Measurements from ENCODE around the gene SLCO2B1.

SLCO2B1 gene

DNA sequence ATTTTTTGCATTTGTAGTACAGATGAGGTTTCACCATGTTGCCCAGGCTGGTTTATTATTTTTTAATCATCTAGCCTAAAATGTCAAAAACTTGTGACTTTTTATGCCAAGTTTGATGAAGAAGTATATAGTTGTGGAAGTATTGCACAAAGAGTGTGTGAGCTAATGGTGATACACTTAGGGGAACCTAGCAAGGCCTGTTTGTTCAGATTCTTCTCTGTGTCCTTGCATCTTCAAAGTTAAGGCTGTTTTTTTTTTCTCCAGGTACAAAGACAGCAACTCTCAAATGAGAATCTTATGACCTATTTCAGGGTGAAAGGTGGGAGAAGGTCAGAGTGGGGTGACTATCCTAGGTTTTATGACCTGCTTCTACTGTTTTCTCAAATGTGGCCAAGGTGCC lies 7.3 kb downstream of the SLCO2B1 start:
- H3K27ac Mint-ChIP-seq, result no peak overlapping the region
- TF ChIP-seq, protein P1, sequence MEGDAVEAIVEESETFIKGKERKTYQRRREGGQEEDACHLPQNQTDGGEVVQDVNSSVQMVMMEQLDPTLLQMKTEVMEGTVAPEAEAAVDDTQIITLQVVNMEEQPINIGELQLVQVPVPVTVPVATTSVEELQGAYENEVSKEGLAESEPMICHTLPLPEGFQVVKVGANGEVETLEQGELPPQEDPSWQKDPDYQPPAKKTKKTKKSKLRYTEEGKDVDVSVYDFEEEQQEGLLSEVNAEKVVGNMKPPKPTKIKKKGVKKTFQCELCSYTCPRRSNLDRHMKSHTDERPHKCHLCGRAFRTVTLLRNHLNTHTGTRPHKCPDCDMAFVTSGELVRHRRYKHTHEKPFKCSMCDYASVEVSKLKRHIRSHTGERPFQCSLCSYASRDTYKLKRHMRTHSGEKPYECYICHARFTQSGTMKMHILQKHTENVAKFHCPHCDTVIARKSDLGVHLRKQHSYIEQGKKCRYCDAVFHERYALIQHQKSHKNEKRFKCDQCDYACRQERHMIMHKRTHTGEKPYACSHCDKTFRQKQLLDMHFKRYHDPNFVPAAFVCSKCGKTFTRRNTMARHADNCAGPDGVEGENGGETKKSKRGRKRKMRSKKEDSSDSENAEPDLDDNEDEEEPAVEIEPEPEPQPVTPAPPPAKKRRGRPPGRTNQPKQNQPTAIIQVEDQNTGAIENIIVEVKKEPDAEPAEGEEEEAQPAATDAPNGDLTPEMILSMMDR (IDR thresholded peaks at IDR 0.05), result no peak
- H3K36me3 Mint-ChIP-seq (ENCODE audit: low read depth), result no peaks in the 10 kb centered on the region
- H3K4me3 Mint-ChIP-seq, result no peak overlapping the region
- peaks cover 14% of the 10 kb centered on the region for H3K27me3 Mint-ChIP-seq (ENCODE audit: low read depth, poor library complexity)
- H3K4me1 Mint-ChIP-seq, result peaks cover 13% of the 10 kb centered on the region
- DNase-seq, result no peak
- peaks cover 5% of the 10 kb centered on the region for H3K9me3 Mint-ChIP-seq

GRCh38 chr11:75158696-75159150 lies 7.8 kb downstream of the SLCO2B1 start:
- TF ChIP-seq, protein P1 (IDR thresholded peaks at IDR 0.05), result no peak
- no peak for DNase-seq
- Mint-ChIP-seq H3K9me3 (peaks cover 5% of the 10 kb centered on the region), H3K27ac (no peak overlapping the region), H3K4me1 (peaks cover 13% of the 10 kb centered on the region), H3K4me3 (no peak overlapping the region), H3K27me3 (ENCODE audit: low read depth, poor library complexity) (peaks cover 16% of the 10 kb centered on the region), H3K36me3 (ENCODE audit: low read depth) (no peaks in the 10 kb centered on the region)

GRCh38 chr11:75159151-75159953 lies 8.4 kb downstream of the SLCO2B1 start:
- peaks cover 5% of the 10 kb centered on the region for H3K9me3 Mint-ChIP-seq
- H3K27me3 Mint-ChIP-seq (ENCODE audit: low read depth, poor library complexity), result peaks cover 17% of the 10 kb centered on the region
- H3K27ac Mint-ChIP-seq, result no peak overlapping the region
- no peak for DNase-seq
- TF ChIP-seq, protein P1 (IDR thresholded peaks at IDR 0.05), result no peak
- peaks cover 16% of the 10 kb centered on the region for H3K4me1 Mint-ChIP-seq
- no peak overlapping the region for H3K4me3 Mint-ChIP-seq
- no peaks in the 10 kb centered on the region for H3K36me3 Mint-ChIP-seq (ENCODE audit: low read depth)

DNA sequence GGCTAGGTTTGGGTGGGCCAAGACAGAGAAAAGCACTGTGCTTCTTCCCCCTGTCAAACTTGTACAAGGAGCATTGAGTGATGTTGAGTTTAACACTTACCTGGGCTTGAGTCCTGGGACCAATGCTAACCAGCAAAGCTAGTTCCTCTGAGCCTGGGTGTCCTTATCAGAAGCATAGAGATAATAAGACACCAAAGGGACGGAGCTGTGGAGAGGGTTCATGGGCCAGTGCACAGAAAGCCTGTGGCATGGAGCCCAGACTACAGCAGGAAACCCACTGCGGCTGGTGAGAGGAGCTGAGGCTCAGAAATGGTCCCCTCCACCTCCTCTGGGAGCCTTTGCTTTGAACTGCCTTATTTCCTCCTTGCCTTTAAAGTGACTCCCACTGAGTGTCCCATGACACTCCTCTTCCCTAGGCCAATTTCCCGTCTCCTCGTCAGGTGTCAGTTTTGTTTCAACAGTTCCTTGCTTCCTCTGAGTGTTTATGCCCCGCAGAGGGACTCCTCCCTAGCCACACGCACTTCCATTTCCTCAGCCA lies 9.4 kb downstream of the SLCO2B1 start:
- Mint-ChIP-seq H3K36me3 (ENCODE audit: low read depth) (no peaks in the 10 kb centered on the region), H3K9me3 (peaks cover 5% of the 10 kb centered on the region), H3K4me1 (peaks cover 22% of the 10 kb centered on the region), H3K4me3 (no peak overlapping the region), H3K27me3 (ENCODE audit: low read depth, poor library complexity) (peaks cover 17% of the 10 kb centered on the region), H3K27ac (no peak overlapping the region)
- TF ChIP-seq, protein P1 (IDR thresholded peaks at IDR 0.05), result no peak
- no peak for DNase-seq

DNA sequence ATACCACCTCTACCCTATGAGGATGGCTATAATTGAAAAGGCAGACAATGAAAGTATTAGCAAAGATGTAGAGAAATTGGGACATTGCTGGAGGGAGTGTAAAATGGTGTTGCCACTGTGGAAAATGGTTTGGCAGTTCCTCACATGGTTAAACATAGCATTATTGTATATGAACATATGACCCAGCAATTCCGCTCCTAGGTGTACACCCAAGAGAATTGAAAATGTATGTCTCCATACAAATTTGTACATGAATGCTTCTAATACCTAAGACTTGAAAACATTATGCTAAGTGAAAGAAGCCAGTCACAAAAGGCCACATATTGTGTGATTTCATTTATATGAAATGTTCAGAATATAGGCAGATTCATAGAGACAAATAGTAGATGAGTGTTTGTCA lies 10.0 kb downstream of the SLCO2B1 start:
- no peak for DNase-seq
- H3K36me3 Mint-ChIP-seq (ENCODE audit: low read depth), result no peaks in the 10 kb centered on the region
- peaks cover 5% of the 10 kb centered on the region for H3K9me3 Mint-ChIP-seq
- H3K27ac Mint-ChIP-seq, result no peak overlapping the region
- H3K4me3 Mint-ChIP-seq, result no peak overlapping the region
- H3K27me3 Mint-ChIP-seq (ENCODE audit: low read depth, poor library complexity), result peaks cover 17% of the 10 kb centered on the region
- TF ChIP-seq, protein P1 (IDR thresholded peaks at IDR 0.05), result no peak
- H3K4me1 Mint-ChIP-seq, result peaks cover 21% of the 10 kb centered on the region

Data from nephron progenitor cell (in vitro differentiated cells).